ENCODE measurements around the gene PEAR1.
"Not testable (repeated sequence)": the region's sequence is repeated elsewhere in the genome, so short reads cannot be mapped to it uniquely, and the experiment has no call there.

PEAR1 gene

GRCh38 chr1:156912861-156913808, 19.6 kb downstream of the PEAR1 start:
- in situ Hi-C loops (cut with HindIII; ENCODE audit: low sequenced_read_pairs): no loop called here

- in situ Hi-C loops (cut with HindIII; ENCODE audit: low sequenced_read_pairs): no loop called here
Observed at GRCh38 chr1:156913809-156914387, 20.4 kb downstream of the PEAR1 start.

GRCh38 chr1:156914440-156914856, 20.9 kb downstream of the PEAR1 start:
- in situ Hi-C loops (cut with HindIII; ENCODE audit: low sequenced_read_pairs): no loop called here

- in situ Hi-C loops (cut with HindIII; ENCODE audit: low sequenced_read_pairs): no loop called here
Observed at GRCh38 chr1:156920233-156921052, 26.9 kb downstream of the PEAR1 start, which contains the start of gene LRRC71. Gene LRRC71 (plus strand): TSS chr1:156920632. CDS start chr1:156920804, 172 bp downstream.

- in situ Hi-C loops (cut with HindIII; ENCODE audit: low sequenced_read_pairs): no loop called here
Observed at GRCh38 chr1:156921053-156921529, 27.6 kb downstream of the PEAR1 start.

DNA sequence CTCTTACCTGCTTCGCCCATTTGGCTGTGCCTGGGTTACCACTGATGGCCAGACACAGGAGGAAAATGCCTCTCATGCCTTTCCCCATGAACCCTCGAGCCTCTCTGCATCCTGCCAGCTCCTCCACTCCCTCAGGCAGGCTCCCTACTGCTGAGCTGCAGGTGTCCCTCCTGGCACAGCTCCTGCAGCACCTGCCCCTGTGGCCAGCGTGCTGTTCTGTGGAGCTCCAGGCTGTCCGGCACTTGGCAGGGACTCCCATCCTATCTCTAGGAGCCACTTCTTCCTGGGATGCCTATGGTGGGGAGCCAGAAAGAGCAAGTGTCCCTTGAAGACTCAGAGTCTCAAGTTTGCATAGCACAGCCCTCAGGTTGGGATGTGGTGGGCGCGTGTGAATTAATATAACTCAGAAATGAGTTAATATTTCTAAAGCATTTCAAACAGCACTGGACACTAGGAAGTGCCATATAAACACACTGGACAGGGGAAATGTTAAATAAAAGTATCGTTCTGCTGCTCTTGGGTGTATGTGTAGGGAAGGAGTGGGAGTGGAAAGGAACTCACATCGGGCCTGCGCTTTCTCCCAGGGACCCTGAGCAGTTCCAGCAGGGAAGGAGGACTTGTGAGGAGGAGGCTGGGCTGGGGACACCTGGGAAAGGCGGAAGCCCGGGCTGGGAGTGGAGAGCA, 29.6 kb downstream of the PEAR1 start:
- in situ Hi-C loops (cut with HindIII; ENCODE audit: low sequenced_read_pairs): no loop called here

DNA sequence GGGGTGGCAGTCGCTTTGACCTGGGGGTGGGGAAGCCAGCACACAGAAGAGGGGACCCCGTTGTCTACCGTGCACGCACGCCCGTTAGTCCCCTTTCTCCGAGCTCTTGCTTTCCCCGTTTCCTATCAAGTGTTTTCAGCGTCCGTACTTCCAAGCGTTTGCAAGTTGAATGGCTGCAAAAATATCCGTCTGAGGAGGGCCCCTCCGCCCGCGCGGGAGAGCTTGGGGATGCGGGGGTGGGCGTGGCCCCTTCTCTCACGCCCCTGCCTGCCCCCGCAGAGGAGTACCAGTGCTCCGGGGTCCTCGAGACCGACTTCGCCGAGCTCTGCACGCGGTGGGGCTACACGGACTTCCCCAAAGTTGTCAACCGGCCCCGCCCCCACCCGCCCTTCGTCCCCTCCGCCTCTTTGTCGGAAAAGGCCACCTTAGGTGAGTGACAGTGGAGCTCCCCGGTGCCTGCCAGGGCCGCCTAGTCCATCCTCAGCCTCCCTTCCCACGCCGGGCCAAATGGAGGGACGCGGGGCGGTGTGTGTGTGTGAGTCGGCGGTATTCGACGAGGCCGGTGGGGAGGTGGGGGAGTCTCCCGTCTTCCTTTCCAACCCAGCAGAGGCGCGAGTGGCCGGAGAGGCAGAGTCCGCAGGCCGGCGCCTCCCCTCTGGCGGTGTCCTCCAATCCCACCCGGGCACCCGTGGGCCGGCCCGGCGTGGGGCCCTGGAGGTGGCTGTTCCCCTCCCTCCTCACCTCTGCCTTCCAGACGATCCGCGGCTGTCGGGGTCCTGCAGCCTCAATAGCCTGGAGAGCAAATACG, 30.4 kb downstream of the PEAR1 start:
- in situ Hi-C loops (cut with HindIII; ENCODE audit: low sequenced_read_pairs): no loop called here

DNA sequence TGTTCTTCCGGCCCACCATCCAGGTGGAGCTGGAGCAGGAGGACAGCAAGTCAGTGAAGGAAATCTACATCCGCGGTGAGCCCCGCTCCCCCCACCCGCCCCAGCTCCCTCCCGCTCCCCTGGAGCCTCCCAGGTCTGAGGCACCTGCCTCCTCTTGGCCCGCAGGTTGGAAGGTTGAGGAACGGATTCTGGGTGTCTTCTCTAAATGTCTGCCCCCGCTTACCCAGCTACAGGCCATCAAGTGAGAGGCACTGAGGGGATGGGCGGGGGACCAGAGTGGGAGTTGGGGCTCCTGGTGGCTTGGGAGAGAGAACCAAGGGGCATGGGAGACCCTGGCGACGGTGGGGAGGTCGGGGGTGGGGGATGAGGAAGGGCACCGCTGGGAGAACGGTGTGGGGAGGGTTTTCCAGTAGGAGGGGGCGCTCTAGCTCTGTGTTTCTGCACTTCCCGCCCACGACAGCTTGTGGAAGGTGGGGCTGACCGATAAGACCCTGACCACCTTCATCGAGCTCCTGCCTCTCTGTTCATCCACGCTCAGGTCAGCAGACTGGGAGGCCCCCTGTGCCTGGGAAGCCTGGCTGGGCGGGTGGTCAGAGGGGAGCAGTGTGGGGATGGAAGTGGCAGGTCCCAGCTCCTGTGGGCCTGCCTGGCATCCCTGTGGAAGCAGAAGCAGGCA, 31.1 kb downstream of the PEAR1 start:
- in situ Hi-C loops (cut with HindIII; ENCODE audit: low sequenced_read_pairs): no loop called here

- in situ Hi-C loops (cut with HindIII; ENCODE audit: low sequenced_read_pairs): no loop called here
Observed at GRCh38 chr1:156925154-156926010, 31.9 kb downstream of the PEAR1 start.

GRCh38 chr1:156926175-156926574, 32.7 kb downstream of the PEAR1 start:
- in situ Hi-C loops (cut with HindIII; ENCODE audit: low sequenced_read_pairs): no loop called here

DNA sequence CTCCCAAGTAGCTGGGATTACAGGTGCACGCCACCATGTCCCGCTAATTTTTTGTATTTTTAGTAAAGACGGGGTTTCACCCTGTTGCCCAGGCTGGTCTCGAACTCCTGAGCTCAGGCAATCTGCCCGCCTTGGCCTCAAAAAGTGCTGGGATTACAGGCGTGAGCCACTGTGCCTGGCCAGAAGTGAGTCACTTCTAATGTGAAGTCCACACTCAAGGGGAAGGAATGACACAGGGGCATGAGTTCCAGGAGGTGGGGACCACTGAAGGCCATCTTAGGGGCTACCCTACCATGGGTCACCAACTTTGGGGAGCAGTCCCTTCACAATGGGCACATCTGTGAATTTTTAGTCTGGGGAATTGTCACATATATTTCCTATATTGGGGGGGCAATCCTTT, 33.2 kb downstream of the PEAR1 start:
- in situ Hi-C loops (cut with HindIII; ENCODE audit: low sequenced_read_pairs): not testable (repeated sequence)

DNA sequence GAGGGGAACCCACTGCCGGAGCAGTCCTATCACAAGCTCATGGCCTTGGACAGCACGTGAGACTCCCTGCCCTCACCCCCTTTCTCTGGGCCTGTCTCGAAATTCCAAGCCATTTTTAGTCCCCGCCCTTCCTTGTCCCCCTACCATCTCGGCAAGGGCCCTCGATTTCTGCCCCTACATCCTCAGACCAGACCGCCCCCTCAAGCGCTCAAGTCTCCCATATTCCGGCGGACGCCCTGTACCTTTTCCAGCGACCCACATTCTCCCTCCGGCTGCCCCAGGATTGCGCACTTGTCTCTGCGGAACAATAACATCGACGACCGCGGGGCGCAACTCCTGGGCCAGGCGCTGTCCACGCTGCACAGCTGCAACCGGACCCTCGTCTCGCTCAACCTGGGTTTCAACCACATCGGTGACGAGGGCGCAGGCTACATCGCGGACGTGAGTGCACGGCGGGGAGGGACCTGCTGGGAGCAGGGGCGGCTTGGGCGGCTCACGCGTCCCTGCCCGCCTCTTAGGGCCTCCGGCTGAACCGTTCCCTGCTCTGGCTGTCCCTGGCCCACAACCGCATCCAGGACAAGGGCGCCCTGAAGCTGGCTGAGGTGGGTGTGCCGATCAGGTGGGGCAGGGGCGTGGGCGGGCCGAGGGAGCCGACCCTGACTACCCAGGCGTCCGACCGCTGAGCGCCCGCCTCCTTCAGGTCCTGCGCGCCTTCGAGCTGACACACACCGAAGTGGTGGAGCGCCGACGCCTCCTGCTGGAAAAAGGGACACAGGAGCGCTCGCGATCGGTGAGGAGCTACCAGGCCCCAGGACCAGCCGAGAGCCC, 33.9 kb downstream of the PEAR1 start:
- in situ Hi-C loops (cut with HindIII; ENCODE audit: low sequenced_read_pairs): no loop called here

DNA sequence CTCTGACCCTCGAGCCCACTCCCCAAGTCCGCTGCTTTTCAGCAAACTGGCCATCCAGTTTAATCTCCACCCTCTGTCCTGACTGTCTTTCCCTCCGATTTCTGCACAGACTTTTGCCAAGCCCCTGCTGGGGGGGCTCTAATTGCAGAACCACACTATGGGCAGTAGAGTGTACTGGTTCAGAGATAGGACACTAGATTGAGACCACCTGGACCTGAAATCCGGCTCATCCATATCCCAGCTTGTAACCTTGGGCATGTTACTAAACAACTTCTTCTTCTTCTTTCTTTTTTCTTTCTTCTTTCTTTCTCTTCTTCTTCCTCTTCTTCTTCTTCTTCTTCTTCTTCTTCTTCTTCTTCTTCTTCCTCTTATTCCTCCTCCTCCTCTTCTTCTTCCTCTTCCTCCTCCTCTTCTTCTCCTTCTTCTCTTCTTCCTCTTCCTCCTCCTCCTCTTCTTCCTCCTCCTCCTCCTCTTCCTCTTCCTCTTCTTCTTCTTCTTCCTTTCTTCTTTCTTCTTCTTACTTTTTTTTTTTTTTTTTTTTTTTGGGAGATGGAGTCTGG, 34.6 kb downstream of the PEAR1 start:
- in situ Hi-C loops (cut with HindIII; ENCODE audit: low sequenced_read_pairs): no loop called here

DNA sequence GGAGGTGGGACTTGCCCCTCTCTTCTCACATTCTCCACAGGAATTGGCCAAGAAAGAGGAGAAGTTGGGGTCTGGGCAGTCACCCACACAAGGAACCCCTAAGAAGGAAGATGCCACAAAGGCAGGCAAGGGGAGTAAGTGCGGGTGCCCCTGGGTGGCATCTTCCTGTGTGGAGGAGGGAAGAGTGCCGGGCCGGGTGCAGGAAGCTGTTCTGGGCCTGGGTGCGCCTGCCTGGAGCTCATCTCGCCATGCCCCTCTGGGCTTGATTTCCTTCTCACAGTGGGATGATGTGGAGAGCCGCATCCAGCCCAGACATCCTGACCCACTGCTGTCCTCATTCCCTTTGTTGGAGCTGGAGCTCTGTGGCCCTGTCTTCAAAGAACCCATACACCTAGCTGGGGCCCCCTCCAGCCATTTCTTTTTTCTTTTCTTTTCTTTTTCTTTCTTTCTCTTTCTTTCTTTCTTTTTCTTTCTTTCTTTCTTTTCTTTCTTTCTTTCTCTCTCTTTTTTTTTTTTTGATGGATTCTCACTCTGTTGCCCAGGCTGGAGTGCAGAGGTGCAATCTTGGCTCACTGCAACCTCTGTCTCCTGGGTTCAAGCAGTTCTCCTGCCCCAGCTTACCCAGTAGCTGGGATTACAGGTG, 36.2 kb downstream of the PEAR1 start:
- in situ Hi-C loops (cut with HindIII; ENCODE audit: low sequenced_read_pairs): no loop called here

GRCh38 chr1:156930483-156930882, 37.0 kb downstream of the PEAR1 start:
- in situ Hi-C loops (cut with HindIII; ENCODE audit: low sequenced_read_pairs): no loop called here

DNA sequence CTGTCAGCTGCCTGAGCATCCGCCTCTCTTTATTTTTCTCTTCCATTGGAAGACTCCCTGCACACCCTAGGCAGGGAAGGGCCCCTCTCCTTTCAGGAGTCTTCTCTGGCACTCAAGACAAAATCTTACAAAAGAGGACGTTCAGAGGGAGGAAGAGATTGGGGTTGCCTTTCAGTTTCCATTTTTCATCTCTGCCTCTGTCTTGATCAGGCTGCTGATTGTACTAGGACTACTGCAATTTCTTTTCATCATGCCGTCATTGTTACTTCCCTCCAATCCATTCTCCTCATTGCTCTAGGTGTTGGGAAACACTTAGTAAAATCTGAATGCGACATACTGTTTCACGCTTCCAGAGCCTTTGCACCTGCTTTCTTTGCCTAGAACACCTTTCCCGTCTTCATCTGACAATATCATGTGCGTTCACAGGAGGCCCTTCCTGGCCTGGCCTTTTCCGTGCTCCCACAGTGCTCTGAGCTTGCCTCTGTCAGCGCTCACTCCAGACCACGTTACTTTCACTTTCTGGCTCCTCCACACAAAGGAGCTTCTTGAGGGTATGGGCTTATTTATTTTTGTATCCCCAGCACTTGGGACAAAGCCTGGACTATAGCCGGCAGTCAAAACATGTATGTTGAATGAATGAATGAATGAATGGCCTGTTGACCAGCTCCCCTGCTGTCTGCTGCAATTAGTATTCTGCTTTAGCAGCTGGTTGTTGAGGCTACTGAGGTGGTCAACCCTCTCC, 37.9 kb downstream of the PEAR1 start:
- in situ Hi-C loops (cut with HindIII; ENCODE audit: low sequenced_read_pairs): no loop called here

Measured in endothelial cell of hepatic sinusoid (primary cell).